GM19452 (cell line): Measurements from ENCODE around the gene GAS7.
A peak's percentile ranks its signal among the peaks of the same experiment; 100 is the strongest.

ENCODE experiments used
- ATAC-seq: cut with Tn5 transposase; IDR thresholded peaks from one replicate; pipeline ENCODE4 v1.9.1; 2021; ENCODE audit not compliant: unreplicated experiment

GAS7 gene

DNA sequence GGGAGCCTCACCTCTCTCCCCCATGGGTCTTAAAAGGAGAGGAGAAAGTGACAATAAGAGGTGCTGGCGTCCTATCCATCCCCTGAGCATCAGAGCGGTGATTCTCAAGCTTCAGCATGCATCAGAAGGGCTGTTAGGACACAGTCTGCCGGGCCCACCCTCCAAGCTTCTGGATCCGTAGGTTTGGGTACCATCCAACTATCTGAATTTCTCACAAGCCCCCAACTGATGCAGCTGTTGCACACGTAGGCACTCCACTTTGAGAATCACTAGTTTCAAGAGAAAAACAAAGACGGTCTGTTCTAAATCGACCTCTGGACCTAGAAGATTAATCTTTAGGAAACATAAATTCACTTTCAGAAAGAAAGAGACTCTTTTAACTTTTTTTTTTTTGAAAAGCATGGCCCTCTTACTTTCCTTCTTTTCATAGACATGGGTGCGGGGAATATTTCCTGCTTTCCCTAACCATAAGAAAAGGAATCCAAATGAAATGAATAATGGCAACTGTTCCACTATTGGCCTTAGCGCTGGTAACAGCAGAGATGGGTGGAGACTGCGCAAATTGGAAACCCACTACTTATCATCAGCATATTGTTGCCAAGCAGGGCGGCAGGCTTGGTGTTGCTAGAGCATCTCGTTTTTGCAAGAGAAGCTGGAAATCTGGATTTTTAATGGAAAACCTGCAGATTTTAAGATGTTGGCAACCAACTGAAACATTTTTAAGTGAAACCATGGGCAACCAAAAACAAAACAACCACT, 144.4 kb downstream of the GAS7 start:
- ATAC-seq = no peak

GRCh38 chr17:10052106-10052813, 146.1 kb downstream of the GAS7 start:
- ATAC-seq = peak; percentile 52

DNA sequence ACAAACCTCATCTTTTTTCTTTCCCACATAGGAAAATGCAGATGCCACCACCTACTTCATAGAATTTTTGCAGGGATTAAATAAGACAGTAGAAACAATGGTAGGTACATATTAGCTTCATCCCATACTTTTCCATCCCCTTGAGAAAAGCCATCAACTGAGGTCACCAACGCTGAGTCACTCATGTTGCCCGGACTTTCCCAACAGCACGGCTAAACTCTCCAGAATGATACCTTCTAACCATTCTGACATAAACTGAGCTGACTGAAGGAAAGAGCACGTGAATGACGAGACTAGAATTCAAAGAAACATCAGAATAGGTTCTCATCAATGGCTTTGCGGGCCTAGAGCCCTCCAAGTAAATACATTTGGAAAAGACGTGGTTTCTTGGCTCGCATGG, 147.3 kb downstream of the GAS7 start:
- ATAC-seq = no peak

GRCh38 chr17:10050597-10051101, 147.8 kb downstream of the GAS7 start:
- no peak for ATAC-seq

DNA sequence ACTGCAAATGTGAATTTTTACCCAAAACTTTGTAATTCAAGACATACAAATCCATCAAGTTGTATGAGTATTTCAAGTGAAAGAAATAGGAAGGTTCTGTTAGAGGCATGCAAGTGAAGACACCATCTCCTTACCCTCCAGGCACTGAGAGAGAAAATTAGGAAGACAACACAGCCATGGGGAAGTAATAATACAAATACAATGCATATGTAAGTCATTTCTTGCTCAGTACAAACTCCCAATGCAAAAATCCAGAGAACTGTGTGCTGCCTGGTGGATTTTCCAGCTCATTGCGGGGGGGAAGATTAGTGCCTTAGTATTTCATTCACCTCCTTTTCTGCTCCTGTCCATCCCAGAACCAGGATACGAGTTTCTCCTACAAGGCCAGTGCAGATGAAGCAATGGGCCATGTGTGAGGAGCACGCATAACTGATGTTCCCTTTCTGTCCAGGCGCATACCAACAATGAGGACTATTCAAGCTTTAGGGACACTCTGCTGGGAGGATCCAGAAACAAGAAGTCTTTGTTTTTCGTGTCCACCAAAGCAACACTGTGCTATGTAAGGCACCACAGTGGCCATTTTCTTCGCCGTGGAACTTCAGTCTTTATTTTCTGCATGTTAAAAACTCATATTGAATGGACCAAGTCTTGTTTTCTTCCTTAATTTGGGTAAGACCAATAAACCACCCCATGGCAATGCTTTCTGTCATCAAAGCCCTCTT, 149.6 kb downstream of the GAS7 start:
- no peak for ATAC-seq

DNA sequence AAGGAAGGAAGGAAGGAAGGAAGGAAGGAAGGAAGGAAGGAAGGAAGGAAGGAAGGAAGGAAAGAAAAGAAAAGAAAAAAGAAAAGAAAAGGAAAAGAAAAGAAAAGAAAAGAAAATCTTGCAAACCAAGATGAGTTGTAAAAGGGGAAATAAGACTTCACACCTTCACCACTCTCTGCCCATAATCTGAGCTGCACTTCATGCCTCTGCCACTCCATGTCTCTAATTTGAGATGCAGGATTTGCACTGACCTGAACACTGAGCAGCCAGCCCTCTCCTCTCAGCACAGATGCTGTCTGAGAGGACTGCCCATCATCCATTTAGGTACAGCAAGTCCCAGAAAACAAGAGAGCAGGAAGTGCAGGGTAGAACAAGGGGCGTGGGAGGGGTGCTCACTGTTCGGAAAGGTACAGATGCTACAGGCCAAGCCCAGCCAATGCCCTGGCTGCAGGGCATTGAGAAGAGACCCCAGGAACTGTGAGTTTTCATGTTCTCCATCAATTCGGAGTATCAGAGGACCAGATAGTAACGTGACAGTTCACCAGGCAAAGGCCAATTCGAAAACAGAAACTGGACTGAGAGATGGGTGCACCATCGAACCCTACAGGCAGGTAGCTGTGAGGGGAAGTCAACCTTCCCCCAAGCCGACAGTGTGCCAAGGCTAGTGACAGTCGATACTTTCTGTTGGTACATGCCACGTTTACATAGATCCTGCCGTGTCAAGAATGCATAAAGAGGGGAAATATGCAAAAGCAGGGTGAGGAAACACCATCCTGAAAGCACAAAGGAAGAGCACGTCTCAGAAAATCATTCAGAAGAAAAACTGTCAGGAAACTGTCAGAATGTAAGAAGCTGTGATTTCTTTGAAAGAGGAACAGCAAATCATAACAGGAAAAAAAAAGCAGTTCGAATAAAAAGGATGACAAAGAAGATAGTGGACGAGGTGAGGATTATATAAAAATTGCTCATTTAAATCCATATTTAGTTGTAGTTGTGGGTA, 151.3 kb downstream of the GAS7 start:
- peak; percentile 56 for ATAC-seq

- ATAC-seq = no peak
These were observed 152.3 kb downstream of the GAS7 start for GRCh38 chr17:10045871-10046658.

- ATAC-seq = no peak
These were observed 155.7 kb downstream of the GAS7 start for GRCh38 chr17:10042589-10043244.

GRCh38 chr17:10041916-10042588, 156.4 kb downstream of the GAS7 start:
- no peak for ATAC-seq

DNA sequence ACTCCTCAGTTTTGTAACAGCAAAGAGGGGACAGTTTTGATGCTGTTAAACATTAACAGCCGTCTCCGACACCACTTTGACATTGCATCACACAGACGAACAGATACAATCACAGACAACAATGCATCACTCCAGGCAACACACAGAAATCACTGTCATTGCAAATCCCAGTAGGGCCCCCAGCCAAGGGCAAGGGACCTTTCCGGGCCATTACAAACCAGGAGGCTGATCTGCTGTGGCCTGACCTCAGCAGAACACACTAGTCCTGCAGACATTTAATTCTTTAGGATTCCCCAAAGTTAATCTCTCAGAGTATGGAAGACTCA, 157.2 kb downstream of the GAS7 start:
- peak; percentile 33 for ATAC-seq

- ATAC-seq = no peak
These were observed 161.8 kb downstream of the GAS7 start for GRCh38 chr17:10036511-10037061.

- ATAC-seq = no peak
These were observed 162.5 kb downstream of the GAS7 start for GRCh38 chr17:10035885-10036284.

GRCh38 chr17:10034719-10035475, 163.5 kb downstream of the GAS7 start:
- ATAC-seq = no peak

GRCh38 chr17:10033959-10034358, 164.4 kb downstream of the GAS7 start:
- no peak for ATAC-seq

GRCh38 chr17:10033449-10033848, 165.0 kb downstream of the GAS7 start:
- no peak for ATAC-seq

DNA sequence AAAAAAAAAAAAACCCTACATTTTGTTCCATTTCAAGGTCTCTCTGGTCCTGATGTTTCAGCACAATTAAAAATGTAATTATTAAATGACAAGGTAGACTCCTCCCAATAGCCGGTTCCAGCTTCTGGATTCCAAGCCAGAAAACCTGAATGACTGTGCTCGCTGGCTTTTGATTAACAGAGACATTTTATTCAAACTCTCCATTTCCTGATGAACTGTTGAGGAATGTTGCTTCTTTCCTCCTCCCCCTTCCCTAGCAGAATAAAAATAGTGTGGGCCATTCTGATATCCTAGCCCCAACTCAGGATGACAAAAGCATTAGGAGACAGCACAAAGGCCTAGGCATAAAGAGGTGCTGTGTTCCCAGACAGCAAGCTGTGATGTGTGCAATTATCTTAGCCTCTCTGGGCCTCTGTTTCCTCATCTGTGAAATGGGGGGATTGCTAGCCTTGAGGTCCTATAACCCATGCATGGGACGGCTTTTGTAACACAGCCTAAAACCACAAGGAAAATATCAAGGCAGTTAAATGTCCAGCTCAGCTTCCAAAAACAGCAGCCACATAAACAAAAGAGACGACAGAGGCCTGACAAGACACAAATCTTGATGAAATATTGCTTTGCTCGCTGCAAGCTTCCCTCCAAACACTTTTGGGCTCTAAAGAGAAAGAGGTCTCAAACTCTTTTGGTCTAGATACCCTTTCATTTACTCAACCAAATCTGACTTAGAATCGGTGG, 166.1 kb downstream of the GAS7 start:
- no peak for ATAC-seq

- no peak for ATAC-seq
These were observed 166.8 kb downstream of the GAS7 start for GRCh38 chr17:10031606-10032005.
